Epithelial cell of proximal tubule (primary cell): Measurements from ENCODE around the gene COL28A1. TPM values are rescaled to one million over a fixed set of nuclear protein-coding genes. Genes with fewer than 3 reads are reported as not detected.
"Not testable (repeated sequence)": the region's sequence is repeated elsewhere in the genome, so short reads cannot be mapped to it uniquely, and the experiment has no call there.

Experiments
- DNase-seq: peaks from one replicate; pipeline ENCODE4 v3.0.0-alpha.2; 2011; ENCODE audit warnings: low read depth
- H3K4me3 ChIP-seq: 2 replicates; pipeline ENCODE4 v1.5.1; 2011; ENCODE audit warnings: low read depth, mild to moderate bottlenecking, low read length
- CTCF ChIP-seq: conservative IDR thresholded peaks from 2 replicates; pipeline ENCODE4 v1.5.1; 2012; ENCODE audit warnings: low read depth, mild to moderate bottlenecking, low read length
- total RNA-seq: library from RNA; depleted of rRNA; stranded (reverse); fragments of >200 nt; gene quantifications from 2 replicates; pipeline ENCODE4 v1.2.3, GENCODE V29; 2015

COL28A1 gene
- total RNA-seq, 1 donor from 2014 or later, result 0.40 TPM

GRCh38 chr7:7562736-7563135 is 27.1 kb upstream of the COL28A1 start:
- H3K4me3 ChIP-seq, result no peak overlapping the region
- no peak for TF ChIP-seq CTCF
- no peak for DNase-seq

- not testable (repeated sequence) for DNase-seq, H3K4me3 ChIP-seq
These were observed 25.9 kb upstream of the COL28A1 start for GRCh38 chr7:7561591-7561990.

- TF ChIP-seq CTCF, result no peak
- H3K4me3 ChIP-seq, result no peak overlapping the region
- no peak for DNase-seq
These were observed 21.6 kb upstream of the COL28A1 start for GRCh38 chr7:7557252-7557651.

- no peak for DNase-seq
- TF ChIP-seq CTCF, result no peak
- no peak overlapping the region for H3K4me3 ChIP-seq
These were observed 21.2 kb upstream of the COL28A1 start for GRCh38 chr7:7556852-7557251.

GRCh38 chr7:7554649-7555575 is 19.2 kb upstream of the COL28A1 start:
- DNase-seq, result no peak
- no peak overlapping the region for H3K4me3 ChIP-seq
- TF ChIP-seq CTCF, result no peak

GRCh38 chr7:7554021-7554432 is 18.4 kb upstream of the COL28A1 start:
- H3K4me3 ChIP-seq, result no peak overlapping the region
- DNase-seq, result peak; percentile 44
- no peak for TF ChIP-seq CTCF

GRCh38 chr7:7553386-7553785 is 17.7 kb upstream of the COL28A1 start:
- TF ChIP-seq CTCF, result no peak
- DNase-seq, result no peak
- no peak overlapping the region for H3K4me3 ChIP-seq
